ENCODE results near the gene CPNE4.

The CPNE4 gene

GRCh38 chr3:131561511-131561910 lies 473.3 kb downstream of the CPNE4 start:
- peak; percentile 36 for DNase-seq

- DNase-seq = no peak
Observed at GRCh38 chr3:131560795-131561194, 474.0 kb downstream of the CPNE4 start.

GRCh38 chr3:131555456-131555855 lies 479.4 kb downstream of the CPNE4 start:
- DNase-seq = peak; percentile 28

GRCh38 chr3:131553495-131554247 lies 481.1 kb downstream of the CPNE4 start:
- DNase-seq = no peak

- DNase-seq = no peak
Observed at GRCh38 chr3:131551761-131552160, 483.1 kb downstream of the CPNE4 start.

GRCh38 chr3:131550562-131551465 lies 484.0 kb downstream of the CPNE4 start:
- DNase-seq = no peak

GRCh38 chr3:131549340-131549739 lies 485.5 kb downstream of the CPNE4 start:
- DNase-seq = peak; percentile 1

GRCh38 chr3:131547585-131547984 lies 487.2 kb downstream of the CPNE4 start:
- no peak for DNase-seq

- DNase-seq = no peak
Observed at GRCh38 chr3:131546441-131546840, 488.4 kb downstream of the CPNE4 start.

- no peak for DNase-seq
Observed at GRCh38 chr3:131544557-131544956, 490.3 kb downstream of the CPNE4 start.

- DNase-seq = peak; percentile 65
Observed at GRCh38 chr3:131543714-131544113, 491.1 kb downstream of the CPNE4 start.

- DNase-seq = peak; percentile 89
Observed at GRCh38 chr3:131541288-131541687, 493.5 kb downstream of the CPNE4 start.

- peak; percentile 60 for DNase-seq
Observed at GRCh38 chr3:131540821-131541220, 494.0 kb downstream of the CPNE4 start.

- DNase-seq = peak; percentile 71
Observed at GRCh38 chr3:131540143-131540542, 494.7 kb downstream of the CPNE4 start.

GRCh38 chr3:131538968-131539367 lies 495.8 kb downstream of the CPNE4 start:
- no peak for DNase-seq

GRCh38 chr3:131537531-131537930 lies 497.3 kb downstream of the CPNE4 start:
- DNase-seq = no peak

- no peak for DNase-seq
Observed at GRCh38 chr3:131535596-131535995, 499.2 kb downstream of the CPNE4 start.

GRCh38 chr3:131535131-131535530 lies 499.7 kb downstream of the CPNE4 start:
- DNase-seq = no peak

- no peak for DNase-seq
Observed at GRCh38 chr3:131532645-131533044, 502.2 kb downstream of the CPNE4 start.

- DNase-seq = no peak
Observed at GRCh38 chr3:131530843-131531242, 504.0 kb downstream of the CPNE4 start.

GRCh38 chr3:131530388-131530787 lies 504.4 kb downstream of the CPNE4 start:
- no peak for DNase-seq

- no peak for DNase-seq
Observed at GRCh38 chr3:131526801-131527347, 507.9 kb downstream of the CPNE4 start.

GRCh38 chr3:131518680-131519079 lies 516.1 kb downstream of the CPNE4 start:
- DNase-seq = no peak

- DNase-seq = no peak
Observed at GRCh38 chr3:131505421-131505820, 529.4 kb downstream of the CPNE4 start.
